Ishikawa (cell line): ENCODE results near the gene NOSTRIN.

Source experiments
- MAX ChIP-seq: IDR thresholded peaks from 2 replicates; pipeline ENCODE4 v1.6.1; 2012
- NFIC ChIP-seq: IDR thresholded peaks from 2 replicates; pipeline ENCODE4 v1.6.1; 2012
- USF1 ChIP-seq: IDR thresholded peaks from 2 replicates; pipeline ENCODE4 v1.6.1; 2012

GRCh38 chr2:168841445-168841844 is 39.0 kb downstream of the NOSTRIN start:
- TF ChIP-seq USF1 (no peak), MAX (no peak), NFIC (no peak)
